Thyroid gland (tissue), 4 donors: Measurements from ENCODE around the gene ETV6. TPM values are rescaled to one million over a fixed set of nuclear protein-coding genes. Genes with fewer than 3 reads are reported as not detected.

Experiments used
- DNase-seq, 2 donors: peaks; one replicate each; pipeline ENCODE4 v3.0.0-alpha.2; 2019
- H3K27ac ChIP-seq, 3 donors: fragments of 200-600 bp; sonication (generic); 1 replicate in 2 of 3; 2 replicates in 1 of 3; pipeline ENCODE4 v1.5.1; 2016 to 2019; ENCODE audit warnings: mild to moderate bottlenecking in 1 of 3, moderate library complexity in 1 of 3
- H3K27me3 ChIP-seq: fragments of 200-600 bp; sonication (generic); one replicate; pipeline ENCODE4 v1.5.1; 2019
- H3K36me3 ChIP-seq, 2 donors: fragments of 200-600 bp; sonication (generic); one replicate each; pipeline ENCODE4 v1.5.1; 2016 to 2019
- H3K4me1 ChIP-seq, 2 donors: fragments of 200-600 bp; sonication (generic); one replicate each; pipeline ENCODE4 v1.5.1; 2017 to 2019
- H3K4me3 ChIP-seq, 3 donors: fragments of 200-600 bp; sonication (generic); replicated peaks in 1 of 3; 1 replicate in 2 of 3; 2 replicates in 1 of 3; pipeline ENCODE4 v1.5.1; 2016; ENCODE audit warnings: mild to moderate bottlenecking in 1 of 3
- H3K9me3 ChIP-seq: fragments of 200-600 bp; sonication (generic); one replicate; pipeline ENCODE4 v1.5.1; 2017
- CTCF ChIP-seq, 6 experiments: fragments of 200-600 bp in 3 of 6; fragments of 450-650 bp in 3 of 6; sonication (generic) in 3 of 6; IDR thresholded peaks; one replicate each; pipeline ENCODE4 v1.5.1; 2016 to 2019; ENCODE audit warnings: antibody characterized with exemption in 6 of 6, mild to moderate bottlenecking in 2 of 6, inconsistent platforms in 1 of 6, moderate library complexity in 1 of 6
- POLR2A ChIP-seq, 2 donors: fragments of 450-650 bp; IDR thresholded peaks; one replicate each; pipeline ENCODE4 v1.6.1; 2017; ENCODE audit warnings: antibody characterized with exemption in 2 of 2, mild to moderate bottlenecking in 2 of 2, moderate library complexity in 1 of 2
- whole genome bisulfite sequencing, 2 donors: methylation state at CpG; one replicate each; pipeline ENCODE4 v1.1.5; 2017; 5-methylcytosine and 5-hydroxymethylcytosine counted together
- intact Hi-C: fragments of 100-400 bp; cut with DNase I; formaldehyde crosslinking; loops from one replicate; pipeline ENCODE4 v1.15.1; 2023
- total RNA-seq, 4 donors: library from RNA; depleted of rRNA; stranded (reverse); fragments of >200 nt; gene quantifications; one replicate each; pipeline ENCODE4 v1.2.3, GENCODE V29; 2016

The ETV6 gene
- total RNA-seq, 4 donors from 2014 or later = 16.6 to 35.6 (median 17.2) TPM

GRCh38 chr12:11666131-11667050 lies 16.9 kb downstream of the ETV6 start:
- no peaks in the 10 kb centered on the region for H3K9me3 ChIP-seq
- peaks cover 35 to 52% of the 10 kb centered on the region in 2 donors for H3K4me1 ChIP-seq
- intact Hi-C loops = no loop called here
- TF ChIP-seq CTCF (IDR thresholded peaks at IDR 0.05) = no peak
- peak in 1 of 2 donors; percentile 61 for DNase-seq
- WGBS, 2 donors = 59 to 75% methylated on average over 13 of the region's 13 CpGs
- no peaks in the 10 kb centered on the region for H3K36me3 ChIP-seq
- no peaks in the 10 kb centered on the region for H3K27me3 ChIP-seq
- H3K27ac ChIP-seq = no peak overlapping the region
- H3K4me3 ChIP-seq = no peak overlapping the region

- WGBS, 2 donors = 84 to 85% methylated on average over 5 of the region's 5 CpGs
- no peak for DNase-seq
Measured at GRCh38 chr12:11667171-11667570, 17.7 kb downstream of the ETV6 start.

GRCh38 chr12:11668611-11669010 lies 19.1 kb downstream of the ETV6 start:
- TF ChIP-seq POLR2A (IDR thresholded peaks at IDR 0.05) (no peak), CTCF (IDR thresholded peaks at IDR 0.05) (no peak)
- H3K4me3 ChIP-seq = no peak overlapping the region
- no peaks in the 10 kb centered on the region for H3K36me3 ChIP-seq
- DNase-seq = no peak
- H3K9me3 ChIP-seq = no peaks in the 10 kb centered on the region
- no peaks in the 10 kb centered on the region for H3K27me3 ChIP-seq
- H3K4me1 ChIP-seq = peaks cover 16 to 41% of the 10 kb centered on the region in 2 donors
- H3K27ac ChIP-seq = no peak overlapping the region
- 69 to 74% methylated on average over 6 of the region's 6 CpGs for WGBS, 2 donors
- intact Hi-C loops = no loop called here

More at GRCh38 chr12:11667171-11667570, 17.7 kb downstream of the ETV6 start:
- intact Hi-C loops = no loop called here
- Histone ChIP-seq H3K4me1 (peaks cover 27 to 44% of the 10 kb centered on the region in 2 donors), H3K27ac (no peak overlapping the region), H3K4me3 (no peak overlapping the region), H3K9me3 (no peaks in the 10 kb centered on the region), H3K36me3 (no peaks in the 10 kb centered on the region), H3K27me3 (no peaks in the 10 kb centered on the region)
- TF ChIP-seq POLR2A (IDR thresholded peaks at IDR 0.05) = no peak
- TF ChIP-seq CTCF (IDR thresholded peaks at IDR 0.05) = no peak

- TF ChIP-seq POLR2A (IDR thresholded peaks at IDR 0.05) (no peak), CTCF (IDR thresholded peaks at IDR 0.05) (no peak)
- Histone ChIP-seq H3K36me3 (no peaks in the 10 kb centered on the region), H3K27me3 (no peaks in the 10 kb centered on the region), H3K27ac (no peak overlapping the region), H3K4me1 (peaks cover 18 to 43% of the 10 kb centered on the region in 2 donors), H3K4me3 (no peak overlapping the region), H3K9me3 (no peaks in the 10 kb centered on the region)
- WGBS, 2 donors = 90 to 91% methylated on average over 5 of the region's 5 CpGs
- intact Hi-C loops = no loop called here
- no peak for DNase-seq
Measured at GRCh38 chr12:11669348-11669747, 19.9 kb downstream of the ETV6 start.
